Measurements from ENCODE around the gene RCC2. TPM values are rescaled to one million over a fixed set of nuclear protein-coding genes. Genes with fewer than 3 reads are reported as not detected.
A peak's percentile ranks its signal among the peaks of the same experiment; 100 is the strongest.

RCC2 gene
- total RNA-seq, 1 donor from 2014 or later: 196 TPM

- no peak overlapping the region for H3K4me3 Mint-ChIP-seq (ENCODE audit: low read depth)
- no peak for DNase-seq (ENCODE audit: low spot score, unreplicated experiment)
These were observed 62.0 kb downstream of the RCC2 start for GRCh38 chr1:17377325-17377953.

GRCh38 chr1:17375651-17376050, 63.8 kb downstream of the RCC2 start:
- H3K27ac Mint-ChIP-seq: no peak overlapping the region
- no peak overlapping the region for H3K4me3 Mint-ChIP-seq (ENCODE audit: low read depth)
- no peaks in the 10 kb centered on the region for H3K9me3 Mint-ChIP-seq (ENCODE audit: low read depth)
- no peak for TF ChIP-seq CTCF (IDR thresholded peaks at IDR 0.05; ENCODE audit: unreplicated experiment)
- no peaks in the 10 kb centered on the region for H3K36me3 Mint-ChIP-seq (ENCODE audit: insufficient read depth)
- H3K27me3 Mint-ChIP-seq: peaks cover 13% of the 10 kb centered on the region
- peaks cover 3% of the 10 kb centered on the region for H3K4me1 Mint-ChIP-seq (ENCODE audit: low read depth)
- DNase-seq (ENCODE audit: low spot score, unreplicated experiment): no peak

More at GRCh38 chr1:17377325-17377953, 62.0 kb downstream of the RCC2 start:
- H3K4me1 Mint-ChIP-seq (ENCODE audit: low read depth): peaks cover 3% of the 10 kb centered on the region
- H3K27me3 Mint-ChIP-seq: peaks cover 28% of the 10 kb centered on the region
- no peak for TF ChIP-seq CTCF (IDR thresholded peaks at IDR 0.05; ENCODE audit: unreplicated experiment)
- no peaks in the 10 kb centered on the region for H3K36me3 Mint-ChIP-seq (ENCODE audit: insufficient read depth)
- no peaks in the 10 kb centered on the region for H3K9me3 Mint-ChIP-seq (ENCODE audit: low read depth)
- H3K27ac Mint-ChIP-seq: no peak overlapping the region

DNA sequence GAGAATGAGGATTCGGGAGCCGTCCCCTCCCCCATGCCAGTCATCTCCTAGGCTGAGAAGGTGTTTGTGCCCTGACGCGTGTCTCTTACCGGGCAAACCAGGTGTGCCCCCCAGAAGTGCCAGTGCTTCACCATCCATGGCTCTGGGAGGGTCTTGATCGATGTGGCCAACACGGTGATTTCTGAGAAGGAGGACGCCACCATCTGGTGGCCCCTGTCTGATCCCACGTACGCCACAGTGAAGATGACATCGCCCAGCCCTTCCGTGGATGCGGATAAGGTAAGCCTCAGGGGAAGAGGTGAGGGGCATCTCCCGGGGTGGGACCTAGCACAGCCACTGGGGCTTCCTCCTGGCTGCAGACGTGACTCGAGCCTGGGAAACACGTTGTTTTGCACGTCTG, 66.5 kb downstream of the RCC2 start:
- Mint-ChIP-seq H3K4me3 (ENCODE audit: low read depth) (no peak overlapping the region), H3K36me3 (ENCODE audit: insufficient read depth) (no peaks in the 10 kb centered on the region), H3K27ac (no peak overlapping the region), H3K4me1 (ENCODE audit: low read depth) (peaks cover 3% of the 10 kb centered on the region), H3K9me3 (ENCODE audit: low read depth) (no peaks in the 10 kb centered on the region), H3K27me3 (peaks cover 12% of the 10 kb centered on the region)
- DNase-seq (ENCODE audit: low spot score, unreplicated experiment): no peak
- TF ChIP-seq CTCF (IDR thresholded peaks at IDR 0.05; ENCODE audit: unreplicated experiment): no peak

DNA sequence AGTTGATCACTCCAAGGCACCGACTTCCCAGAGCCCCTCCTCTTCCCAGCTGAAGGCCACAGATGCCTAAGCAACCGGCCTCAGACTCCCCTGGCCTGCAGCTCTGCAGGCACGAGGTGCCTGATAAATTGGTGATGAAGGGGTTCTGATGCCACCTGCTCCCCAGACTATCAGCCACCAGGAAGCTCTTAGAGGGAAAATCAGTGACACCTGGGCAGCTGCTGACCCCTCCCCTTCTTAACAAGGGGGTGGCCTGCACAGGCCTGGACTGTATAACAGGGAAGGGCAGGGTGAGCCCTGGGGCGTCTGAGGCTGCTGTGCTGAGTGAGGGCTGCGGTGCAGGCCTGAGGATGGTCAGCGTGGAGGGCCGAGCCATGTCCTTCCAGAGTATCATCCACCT, 67.6 kb downstream of the RCC2 start, which contains the start of gene PADI6:
Gene PADI6, plus strand, starts transcription at position 301 of the 400 bp plus-strand sequence. Its CDS starts 50 bp downstream, at position 351.
- Mint-ChIP-seq H3K27me3 (peaks cover 11% of the 10 kb centered on the region), H3K4me1 (ENCODE audit: low read depth) (no peaks in the 10 kb centered on the region), H3K27ac (no peak within 1 kb of the TSS), H3K36me3 (ENCODE audit: insufficient read depth) (no peaks in the 10 kb centered on the region), H3K4me3 (ENCODE audit: low read depth) (no peak within 1 kb of the TSS), H3K9me3 (ENCODE audit: low read depth) (no peaks in the 10 kb centered on the region)
- no peak for TF ChIP-seq CTCF (IDR thresholded peaks at IDR 0.05; ENCODE audit: unreplicated experiment)
- DNase-seq (ENCODE audit: low spot score, unreplicated experiment): no peak

- Mint-ChIP-seq H3K4me3 (ENCODE audit: low read depth) (no peak overlapping the region), H3K27ac (no peak overlapping the region), H3K36me3 (ENCODE audit: insufficient read depth) (no peaks in the 10 kb centered on the region), H3K27me3 (peaks cover 18% of the 10 kb centered on the region), H3K9me3 (ENCODE audit: low read depth) (no peaks in the 10 kb centered on the region), H3K4me1 (ENCODE audit: low read depth) (no peaks in the 10 kb centered on the region)
- no peak for DNase-seq (ENCODE audit: low spot score, unreplicated experiment)
- TF ChIP-seq CTCF (IDR thresholded peaks at IDR 0.05; ENCODE audit: unreplicated experiment): peak; percentile 47
These were observed 68.9 kb downstream of the RCC2 start for GRCh38 chr1:17370618-17371017.

Measured in progenitor cell of endocrine pancreas (in vitro differentiated cells).